SK-N-SH (cell line): Measurements from ENCODE around the gene FRMD4B. TPM values are rescaled to one million over a fixed set of nuclear protein-coding genes. Genes with fewer than 3 reads are reported as not detected.
A peak's percentile ranks its signal among the peaks of the same experiment; 100 is the strongest.

Experiments
- CTCF ChIA-PET: fragments of 300-600, 350-600 bp; formaldehyde crosslinking; extraction: SDS; loops from one replicate; lab custom pipeline; 2021; lab: Yijun Ruan, JAX
- POLR2A ChIA-PET: fragments of 350-600 bp; sonication (Branson Sonifier 250); formaldehyde crosslinking; extraction: SDS; loops from one replicate; lab custom pipeline; 2020; ENCODE audit warnings: antibody characterized with exemption, inconsistent platforms; lab: Yijun Ruan, JAX
- DNase-seq: peaks from one replicate; pipeline ENCODE4 v3.0.0; 2012
- H2AFZ ChIP-seq: fragments of 200-600 bp; sonication (generic); 2 replicates; pipeline ENCODE4 v1.8.1; 2016; ENCODE audit warnings: antibody characterized with exemption, mild to moderate bottlenecking, low read depth
- H3F3A ChIP-seq: fragments of 200-600 bp; sonication (generic); replicated peaks from 2 replicates; pipeline ENCODE3; 2016; ENCODE audit warnings: antibody characterized with exemption, mild to moderate bottlenecking; ENCODE audit not compliant: insufficient read depth
- H3K27ac ChIP-seq, 2 experiments: fragments of 200-500 bp in 1 of 2; fragments of 200-600 bp in 1 of 2; sonication (Bioruptor generic) in 1 of 2; sonication (generic), shearing (Covaris generic) in 1 of 2; 2 replicates each; pipeline versions ENCODE4 v1.5.1 to v1.6.1; 2014 to 2016; ENCODE audit warnings: low read depth in 2 of 2, inconsistent platforms in 1 of 2, low read length in 1 of 2, mild to moderate bottlenecking in 1 of 2, mixed read lengths in 1 of 2
- H3K27me3 ChIP-seq: fragments of 200-600 bp; sonication (generic), shearing (Covaris generic); 2 replicates; pipeline ENCODE4 v1.6.1; 2016; ENCODE audit warnings: mixed run types; ENCODE audit not compliant: insufficient read depth
- H3K36me3 ChIP-seq, 2 experiments: fragments of 200-500 bp in 1 of 2; fragments of 200-600 bp in 1 of 2; sonication (Bioruptor generic) in 1 of 2; sonication (generic) in 1 of 2; replicated peaks in 1 of 2; 2 replicates each; pipeline versions ENCODE3 to v1.5.1; 2014 to 2016; ENCODE audit warnings: low read length in 1 of 2, mild to moderate bottlenecking in 1 of 2; ENCODE audit not compliant: insufficient read depth in 2 of 2, control insufficient read depth in 1 of 2
- H3K4me1 ChIP-seq, 2 experiments: fragments of 200-500 bp in 1 of 2; fragments of 200-600 bp in 1 of 2; sonication (Bioruptor generic) in 1 of 2; sonication (generic), shearing (Covaris generic) in 1 of 2; 2 replicates each; pipeline versions ENCODE4 v1.5.1 to v1.6.1; 2014 to 2016; ENCODE audit warnings: low read depth in 1 of 2, low read length in 1 of 2, mixed run types in 1 of 2; ENCODE audit not compliant: insufficient read depth in 2 of 2, control insufficient read depth in 1 of 2
- H3K4me2 ChIP-seq: fragments of 200-600 bp; sonication (generic), shearing (Covaris generic); 2 replicates; pipeline ENCODE4 v1.6.1; 2017; ENCODE audit warnings: mixed run types
- H3K4me3 ChIP-seq, 2 experiments: fragments of 200-500 bp in 1 of 2; fragments of 200-600 bp in 1 of 2; sonication (Bioruptor generic) in 1 of 2; sonication (generic), shearing (Covaris generic) in 1 of 2; 2 replicates each; pipeline versions ENCODE4 v1.5.1 to v1.8.1; 2014 to 2016; ENCODE audit warnings: low read depth in 2 of 2, inconsistent platforms in 1 of 2, low read length in 1 of 2, mild to moderate bottlenecking in 1 of 2, mixed read lengths in 1 of 2, moderate library complexity in 1 of 2
- H3K79me2 ChIP-seq: fragments of 200-600 bp; sonication (generic); 2 replicates; pipeline ENCODE4 v1.8.1; 2017; ENCODE audit warnings: mild to moderate bottlenecking; ENCODE audit not compliant: insufficient read depth
- H3K9ac ChIP-seq: fragments of 200-600 bp; sonication (generic); 2 replicates; pipeline ENCODE4 v1.6.1; 2017; ENCODE audit warnings: mixed run types
- H3K9me2 ChIP-seq: fragments of 200-600 bp; sonication (generic); 2 replicates; pipeline ENCODE4 v1.6.1; 2017; ENCODE audit warnings: mixed run types
- H3K9me3 ChIP-seq: fragments of 200-600 bp; sonication (generic); 2 replicates; pipeline ENCODE4 v1.6.1; 2017; ENCODE audit warnings: mixed run types, mild to moderate bottlenecking, moderate library complexity
- H4K20me1 ChIP-seq: fragments of 200-600 bp; sonication (generic); 2 replicates; pipeline ENCODE4 v1.6.1; 2017; ENCODE audit warnings: mild to moderate bottlenecking, mixed run types; ENCODE audit not compliant: insufficient read depth
- CHD2 ChIP-seq: fragments of 150-350 bp; IDR thresholded peaks from 2 replicates; pipeline ENCODE4 v1.6.1; 2018; ENCODE audit warnings: low read length; ENCODE audit not compliant: partially characterized antibody
- FOSL2 ChIP-seq: IDR thresholded peaks from 2 replicates; pipeline ENCODE4 v1.4.0; 2012; ENCODE audit warnings: low read depth, mild to moderate bottlenecking, moderate library complexity, borderline replicate concordance
- FOXM1 ChIP-seq: IDR thresholded peaks from 2 replicates; pipeline ENCODE4 v1.4.0; 2012; ENCODE audit warnings: low read depth, mild to moderate bottlenecking
- JUND ChIP-seq: IDR thresholded peaks from 2 replicates; pipeline ENCODE4 v1.4.0; 2012
- NFIC ChIP-seq: IDR thresholded peaks from 2 replicates; pipeline ENCODE4 v1.4.0; 2012; ENCODE audit warnings: borderline replicate concordance
- RAD21 ChIP-seq: IDR thresholded peaks from 2 replicates; pipeline ENCODE4 v1.6.1; 2012; ENCODE audit warnings: mild to moderate bottlenecking, low read length
- RCOR1 ChIP-seq: fragments of 150-350 bp; IDR thresholded peaks from 2 replicates; pipeline ENCODE4 v1.6.1; 2017; ENCODE audit warnings: antibody characterized with exemption, low read length
- WGBS: methylation state at CpG from one replicate; pipeline ENCODE4 v1.1.6; 2017; ENCODE audit warnings: low lambda C conversion rate; 5-methylcytosine and 5-hydroxymethylcytosine counted together
- polyA plus RNA-seq, 3 experiments: library from polyadenylated mRNA; depleted of rRNA; stranded (reverse); fragments of >200 nt; gene quantifications; 2 replicates each; pipeline ENCODE4 v1.2.3, GENCODE V29; 2012
- TF ChIP-seq, protein P1 (sequence below): fragments of 150-350 bp; IDR thresholded peaks from 2 replicates; pipeline ENCODE4 v1.6.1; 2017; ENCODE audit warnings: antibody characterized with exemption, low read length, low read depth, borderline replicate concordance
- TF ChIP-seq, protein P2 (sequence below): IDR thresholded peaks from 2 replicates; pipeline ENCODE4; 2012

FRMD4B gene
- polyA plus RNA-seq, 1 of the 3 experiments (the other 2 are of a cell fraction) = 0.53 TPM

DNA sequence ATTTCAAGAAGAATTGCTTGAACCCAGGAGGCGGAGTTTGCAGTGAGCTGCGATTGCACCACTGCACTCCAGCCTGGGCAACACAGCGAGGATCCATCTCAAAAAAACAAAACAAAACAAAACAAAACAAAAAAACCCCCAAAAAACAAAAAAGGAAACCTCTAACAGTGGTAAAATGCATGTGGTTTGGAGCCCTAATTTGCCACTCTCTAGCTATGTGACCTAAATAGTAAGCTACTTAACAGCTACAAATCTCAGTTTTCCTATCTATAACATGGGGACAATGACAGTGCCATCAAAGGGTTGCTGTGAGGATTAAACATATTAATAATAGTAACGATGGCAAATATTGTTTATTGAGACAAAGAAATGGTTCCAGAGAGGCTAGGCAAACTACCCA lies 144.1 kb downstream of the FRMD4B start:
- 98% methylated on average over 4 of the region's 4 CpGs for WGBS
- H3K79me2 ChIP-seq = no peaks in the 10 kb centered on the region
- no peaks in the 10 kb centered on the region; a peak in 1 of 4 replicates for H3K4me1 ChIP-seq
- H3K9me3 ChIP-seq = no peaks in the 10 kb centered on the region
- DNase-seq = no peak
- H2AFZ ChIP-seq = no peak overlapping the region; the same call in 1 of the 2 replicates
- no peak overlapping the region for H3K4me3 ChIP-seq
- H3K9ac ChIP-seq = no peak overlapping the region
- no peaks in the 10 kb centered on the region for H4K20me1 ChIP-seq
- ChIA-PET POLR2A (no interaction called here), CTCF (interaction anchor here (1.0 kb wide), 1 partner anchor 64 kb away, joined by 3 read pairs; no protein-coding TSS in a partner anchor)
- H3K27me3 ChIP-seq = no peaks in the 10 kb centered on the region
- H3K36me3 ChIP-seq = no peaks in the 10 kb centered on the region
- no peaks in the 10 kb centered on the region for H3K9me2 ChIP-seq
- no peak for TF ChIP-seq RAD21
- TF ChIP-seq CHD2 = no peak
- no peak for TF ChIP-seq FOSL2
- no peak for TF ChIP-seq NFIC
- H3F3A ChIP-seq = peaks cover 6% of the 10 kb centered on the region
- H3K27ac ChIP-seq = no peak overlapping the region
- no peak overlapping the region for H3K4me2 ChIP-seq

DNA sequence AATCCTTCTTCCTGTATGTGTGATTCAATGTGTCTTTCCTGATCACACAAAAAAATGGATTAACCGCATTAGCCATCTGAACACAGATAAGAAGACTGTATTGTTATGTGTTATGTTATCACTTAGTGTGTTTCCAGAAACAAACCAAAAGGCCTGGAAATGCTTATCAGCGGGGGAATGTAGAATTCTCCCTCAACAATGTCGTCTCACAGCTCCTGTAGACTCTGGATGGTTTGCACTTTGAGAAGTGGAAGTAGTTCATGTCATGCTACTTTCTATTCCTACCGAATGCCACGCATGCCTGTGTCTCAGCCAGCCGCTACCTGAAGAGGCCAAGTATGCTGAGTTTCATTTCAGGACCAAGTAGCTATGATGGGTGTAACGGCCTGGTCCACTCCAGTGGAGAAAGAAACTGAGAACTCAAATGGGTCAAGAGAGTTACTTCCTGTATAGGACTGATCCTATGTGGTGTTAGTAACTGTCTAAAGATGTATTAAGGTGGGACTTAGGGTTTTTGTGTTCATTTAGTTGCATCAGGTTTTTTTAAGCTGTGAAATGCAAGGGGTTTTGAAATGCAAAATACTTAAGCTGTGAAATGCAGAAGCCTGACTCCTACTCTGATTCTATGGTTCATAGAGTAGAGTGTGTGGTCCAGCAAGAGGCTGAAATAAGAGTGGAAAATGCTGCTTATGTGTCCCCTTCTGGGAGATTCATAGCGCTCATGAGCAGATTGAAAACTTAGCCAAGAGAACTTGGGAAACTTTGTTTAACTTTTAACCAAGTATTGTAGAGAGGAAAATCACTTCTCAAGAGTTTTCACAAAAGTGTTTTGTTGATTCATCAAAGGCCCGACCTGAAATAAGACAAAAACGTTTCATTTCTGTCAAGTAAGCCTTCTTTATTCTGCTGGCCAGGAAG lies 145.0 kb downstream of the FRMD4B start:
- CTCF ChIA-PET = no interaction called here
- H3K9ac ChIP-seq = no peak overlapping the region
- POLR2A ChIA-PET = no interaction called here

More for the DNA sequence above, 145.0 kb downstream of the FRMD4B start:
- H3K36me3 ChIP-seq = no peaks in the 10 kb centered on the region
- H3K27ac ChIP-seq = no peak overlapping the region
- no peaks in the 10 kb centered on the region for H3K27me3 ChIP-seq
- no peaks in the 10 kb centered on the region for H3K9me3 ChIP-seq
- H3K9me2 ChIP-seq = no peaks in the 10 kb centered on the region
- H3K4me1 ChIP-seq = no peaks in the 10 kb centered on the region; a peak in 1 of 4 replicates
- H3K4me2 ChIP-seq = no peak overlapping the region
- no peaks in the 10 kb centered on the region for H3K79me2 ChIP-seq
- H4K20me1 ChIP-seq = no peaks in the 10 kb centered on the region
- TF ChIP-seq RCOR1 = peak; percentile 71
- no peak for TF ChIP-seq FOXM1
- TF ChIP-seq, protein P1, sequence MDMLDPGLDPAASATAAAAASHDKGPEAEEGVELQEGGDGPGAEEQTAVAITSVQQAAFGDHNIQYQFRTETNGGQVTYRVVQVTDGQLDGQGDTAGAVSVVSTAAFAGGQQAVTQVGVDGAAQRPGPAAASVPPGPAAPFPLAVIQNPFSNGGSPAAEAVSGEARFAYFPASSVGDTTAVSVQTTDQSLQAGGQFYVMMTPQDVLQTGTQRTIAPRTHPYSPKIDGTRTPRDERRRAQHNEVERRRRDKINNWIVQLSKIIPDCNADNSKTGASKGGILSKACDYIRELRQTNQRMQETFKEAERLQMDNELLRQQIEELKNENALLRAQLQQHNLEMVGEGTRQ = no peak
- TF ChIP-seq NFIC = no peak
- TF ChIP-seq, protein P2, sequence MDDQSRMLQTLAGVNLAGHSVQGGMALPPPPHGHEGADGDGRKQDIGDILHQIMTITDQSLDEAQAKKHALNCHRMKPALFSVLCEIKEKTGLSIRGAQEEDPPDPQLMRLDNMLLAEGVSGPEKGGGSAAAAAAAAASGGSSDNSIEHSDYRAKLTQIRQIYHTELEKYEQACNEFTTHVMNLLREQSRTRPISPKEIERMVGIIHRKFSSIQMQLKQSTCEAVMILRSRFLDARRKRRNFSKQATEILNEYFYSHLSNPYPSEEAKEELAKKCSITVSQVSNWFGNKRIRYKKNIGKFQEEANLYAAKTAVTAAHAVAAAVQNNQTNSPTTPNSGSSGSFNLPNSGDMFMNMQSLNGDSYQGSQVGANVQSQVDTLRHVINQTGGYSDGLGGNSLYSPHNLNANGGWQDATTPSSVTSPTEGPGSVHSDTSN = no peak
- TF ChIP-seq JUND = no peak
- TF ChIP-seq, all 33 proteins: peak for 1
- peaks cover 5% of the 10 kb centered on the region for H3F3A ChIP-seq
- WGBS = 91% methylated on average over 9 of the region's 10 CpGs
- H2AFZ ChIP-seq = no peak overlapping the region; the same call in 1 of the 2 replicates
- H3K4me3 ChIP-seq = no peak overlapping the region
- no peak for DNase-seq
